K562 (cell line): Measurements from ENCODE around the gene ATMIN. TPM values are rescaled to one million over a fixed set of nuclear protein-coding genes. Genes with fewer than 3 reads are reported as not detected.

ENCODE experiments used
- CCNT2 ChIP-seq: IDR thresholded peaks from 2 replicates; pipeline ENCODE4 v1.6.1; 2011; ENCODE audit warnings: borderline replicate concordance, low read depth, mild to moderate bottlenecking, moderate library complexity, mixed read lengths, low read length; ENCODE audit not compliant: insufficient read length; ENCODE audit errors: extremely low read depth
- HDAC6 ChIP-seq: IDR thresholded peaks from 2 replicates; pipeline ENCODE4 v1.6.1; 2012; ENCODE audit warnings: low read depth, mild to moderate bottlenecking, control low read depth, inconsistent platforms, low read length, moderate library complexity
- SP2 ChIP-seq: IDR thresholded peaks from 2 replicates; pipeline ENCODE4 v1.6.1; 2011; ENCODE audit warnings: mild to moderate bottlenecking, low read depth, low read length, moderate library complexity; ENCODE audit not compliant: poor library complexity, severe bottlenecking; ENCODE audit errors: extremely low read depth
- YY1 ChIP-seq, 3 experiments: IDR thresholded peaks; 2 replicates each; pipeline ENCODE4 v1.6.1; 2011; ENCODE audit warnings: low read length in 2 of 3, mild to moderate bottlenecking in 2 of 3, moderate library complexity in 2 of 3, borderline replicate concordance in 1 of 3, control low read depth in 1 of 3, low read depth in 1 of 3; ENCODE audit not compliant: insufficient read depth in 3 of 3, insufficient replicate concordance in 2 of 3, control insufficient read depth in 1 of 3, insufficient read length in 1 of 3; ENCODE audit errors: extremely low read depth in 1 of 3
- ZBTB7A ChIP-seq: IDR thresholded peaks from 2 replicates; pipeline ENCODE4 v1.6.1; 2011; ENCODE audit warnings: low read depth, mild to moderate bottlenecking, low read length, moderate library complexity, borderline replicate concordance; ENCODE audit not compliant: control insufficient read depth
- ZNF175 ChIP-seq: fragments of 200-800 bp; sonication (Bioruptor generic); IDR thresholded peaks from 2 replicates; pipeline ENCODE4 v1.6.1; 2016; ENCODE audit warnings: low read depth, mild to moderate bottlenecking, missing genetic modification characterization, missing compliant biosample characterization
- polyA plus RNA-seq, 8 experiments: library from polyadenylated mRNA; depleted of rRNA in 4 of 8; stranded (reverse) in 5 of 8; unstranded in 3 of 8; fragments of >200 nt; fragmentation: Nextera tagmentation in 2 of 8; fragmentation: Illumina TruSeq in 1 of 8; extraction: Ambion mirVana in 2 of 8; extraction: Trizol in 1 of 8; gene quantifications; 2 replicates each; pipeline versions ENCODE4 v1.2.1 to v1.2.3, GENCODE V29; 2011 to 2014; ENCODE audit warnings: inconsistent platforms in 1 of 8, missing spikeins in 1 of 8
- total RNA-seq, 7 experiments: library from RNA; depleted of rRNA in 6 of 7; stranded (reverse); fragments of >200 nt in 6 of 7; fragmentation: Illumina TruSeq in 2 of 7; extraction: Trizol in 2 of 7; gene quantifications; 2 replicates each; pipeline versions ENCODE4 v1.2.1 to v1.2.3, GENCODE V29; 2011 to 2021; ENCODE audit warnings: low replicate concordance in 1 of 7
- TF ChIP-seq, protein P1 (sequence below): fragments of 250-450 bp; sonication (Bioruptor Pico); IDR thresholded peaks from 2 replicates; pipeline ENCODE4 v1.4.0; 2020; ENCODE audit warnings: mild to moderate bottlenecking
- TF ChIP-seq, protein P2 (sequence below): sonication (generic); formaldehyde crosslinking; IDR thresholded peaks from 2 replicates; pipeline ENCODE4 v1.8.0; 2022; ENCODE audit warnings: missing genetic modification reagents, mild to moderate bottlenecking, borderline replicate concordance
- TF ChIP-seq, protein P3 (sequence below): fragments of 450-650 bp; IDR thresholded peaks from 2 replicates; pipeline ENCODE4 v1.6.1; 2016; ENCODE audit warnings: borderline replicate concordance
- TF ChIP-seq, protein P4 (sequence below): fragments of 450-650 bp; IDR thresholded peaks from 2 replicates; pipeline ENCODE4 v1.6.1; 2016
- TF ChIP-seq, protein P5 (sequence below): fragments of 200-800 bp; sonication (Bioruptor generic); IDR thresholded peaks from 2 replicates; pipeline ENCODE4 v1.6.1; 2016; ENCODE audit warnings: missing genetic modification characterization, missing compliant biosample characterization

Gene ATMIN
- total and polyA plus RNA-seq, 9 of the 15 experiments (the other 6 are each of a cell fraction or from before 2014, with no cell fraction given) = 6.7 to 40.9 (median 23.4) TPM

DNA sequence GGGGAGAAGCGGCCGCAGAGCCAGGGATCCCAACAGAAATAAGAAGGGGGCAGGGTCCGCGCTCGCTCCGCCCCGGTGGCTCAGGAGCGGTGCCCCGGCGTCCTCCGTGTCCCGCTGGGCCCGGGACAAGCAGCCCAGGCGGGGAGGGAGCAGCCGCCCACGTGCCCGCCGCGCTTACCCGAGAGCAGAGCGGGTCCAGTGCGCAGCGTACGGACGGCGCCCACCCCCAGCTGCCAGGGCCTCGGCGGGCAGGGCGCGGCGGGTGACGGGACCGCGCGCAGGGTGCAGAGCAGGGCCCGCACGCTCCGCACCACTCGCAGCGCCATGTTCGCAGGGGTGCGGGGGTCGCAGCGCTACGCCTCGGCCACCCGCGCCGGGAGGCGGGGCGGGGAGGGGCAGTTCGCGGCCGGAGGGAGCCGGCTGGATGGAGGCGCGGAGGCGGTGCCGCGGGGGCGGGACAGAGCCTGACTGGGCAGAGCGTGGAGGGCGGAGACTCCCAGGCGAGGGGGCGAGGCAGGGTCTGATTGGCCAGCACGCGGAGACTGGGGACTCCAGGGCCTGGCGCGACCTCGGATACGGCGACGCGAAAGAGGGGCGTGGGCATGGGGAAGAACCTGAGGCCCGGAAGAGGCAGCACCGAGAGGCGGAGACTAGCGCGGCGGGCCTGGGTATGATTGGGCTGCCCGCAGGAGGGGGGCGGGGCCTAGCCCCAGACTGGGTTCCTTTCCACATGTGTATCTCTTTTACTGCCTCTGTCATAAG is 60.5 kb downstream of the ATMIN start, which contains the start of gene GCSH (continued):
- TF ChIP-seq YY1 (IDR thresholded peaks at IDR 0.05; ENCODE audit: borderline replicate concordance in 1 of 3, control insufficient read depth in 1 of 3, extremely low read depth in 1 of 3, insufficient read depth in 3 of 3, insufficient read length in 1 of 3, insufficient replicate concordance in 2 of 3, low read depth in 1 of 3, low read length in 2 of 3) (peak in 2 of 3 experiments; percentile 58 to 72), HDAC6 (no peak), CCNT2 (peak; percentile 69), ZNF175 (CRISPR knock-in tag) (no peak; the same call in 1 of the 2 replicates), SP2 (peak; percentile 51), ZBTB7A (peak; percentile 90)
- TF ChIP-seq, protein P1, sequence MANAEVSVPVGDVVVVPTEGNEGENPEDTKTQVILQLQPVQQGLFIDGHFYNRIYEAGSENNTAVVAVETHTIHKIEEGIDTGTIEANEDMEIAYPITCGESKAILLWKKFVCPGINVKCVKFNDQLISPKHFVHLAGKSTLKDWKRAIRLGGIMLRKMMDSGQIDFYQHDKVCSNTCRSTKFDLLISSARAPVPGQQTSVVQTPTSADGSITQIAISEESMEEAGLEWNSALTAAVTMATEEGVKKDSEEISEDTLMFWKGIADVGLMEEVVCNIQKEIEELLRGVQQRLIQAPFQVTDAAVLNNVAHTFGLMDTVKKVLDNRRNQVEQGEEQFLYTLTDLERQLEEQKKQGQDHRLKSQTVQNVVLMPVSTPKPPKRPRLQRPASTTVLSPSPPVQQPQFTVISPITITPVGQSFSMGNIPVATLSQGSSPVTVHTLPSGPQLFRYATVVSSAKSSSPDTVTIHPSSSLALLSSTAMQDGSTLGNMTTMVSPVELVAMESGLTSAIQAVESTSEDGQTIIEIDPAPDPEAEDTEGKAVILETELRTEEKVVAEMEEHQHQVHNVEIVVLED (CRISPR knock-in tag) = peak; percentile 33
- TF ChIP-seq, protein P2, sequence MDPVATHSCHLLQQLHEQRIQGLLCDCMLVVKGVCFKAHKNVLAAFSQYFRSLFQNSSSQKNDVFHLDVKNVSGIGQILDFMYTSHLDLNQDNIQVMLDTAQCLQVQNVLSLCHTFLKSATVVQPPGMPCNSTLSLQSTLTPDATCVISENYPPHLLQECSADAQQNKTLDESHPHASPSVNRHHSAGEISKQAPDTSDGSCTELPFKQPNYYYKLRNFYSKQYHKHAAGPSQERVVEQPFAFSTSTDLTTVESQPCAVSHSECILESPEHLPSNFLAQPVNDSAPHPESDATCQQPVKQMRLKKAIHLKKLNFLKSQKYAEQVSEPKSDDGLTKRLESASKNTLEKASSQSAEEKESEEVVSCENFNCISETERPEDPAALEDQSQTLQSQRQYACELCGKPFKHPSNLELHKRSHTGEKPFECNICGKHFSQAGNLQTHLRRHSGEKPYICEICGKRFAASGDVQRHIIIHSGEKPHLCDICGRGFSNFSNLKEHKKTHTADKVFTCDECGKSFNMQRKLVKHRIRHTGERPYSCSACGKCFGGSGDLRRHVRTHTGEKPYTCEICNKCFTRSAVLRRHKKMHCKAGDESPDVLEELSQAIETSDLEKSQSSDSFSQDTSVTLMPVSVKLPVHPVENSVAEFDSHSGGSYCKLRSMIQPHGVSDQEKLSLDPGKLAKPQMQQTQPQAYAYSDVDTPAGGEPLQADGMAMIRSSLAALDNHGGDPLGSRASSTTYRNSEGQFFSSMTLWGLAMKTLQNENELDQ (CRISPR knock-in tag) = no peak
- TF ChIP-seq, protein P3, sequence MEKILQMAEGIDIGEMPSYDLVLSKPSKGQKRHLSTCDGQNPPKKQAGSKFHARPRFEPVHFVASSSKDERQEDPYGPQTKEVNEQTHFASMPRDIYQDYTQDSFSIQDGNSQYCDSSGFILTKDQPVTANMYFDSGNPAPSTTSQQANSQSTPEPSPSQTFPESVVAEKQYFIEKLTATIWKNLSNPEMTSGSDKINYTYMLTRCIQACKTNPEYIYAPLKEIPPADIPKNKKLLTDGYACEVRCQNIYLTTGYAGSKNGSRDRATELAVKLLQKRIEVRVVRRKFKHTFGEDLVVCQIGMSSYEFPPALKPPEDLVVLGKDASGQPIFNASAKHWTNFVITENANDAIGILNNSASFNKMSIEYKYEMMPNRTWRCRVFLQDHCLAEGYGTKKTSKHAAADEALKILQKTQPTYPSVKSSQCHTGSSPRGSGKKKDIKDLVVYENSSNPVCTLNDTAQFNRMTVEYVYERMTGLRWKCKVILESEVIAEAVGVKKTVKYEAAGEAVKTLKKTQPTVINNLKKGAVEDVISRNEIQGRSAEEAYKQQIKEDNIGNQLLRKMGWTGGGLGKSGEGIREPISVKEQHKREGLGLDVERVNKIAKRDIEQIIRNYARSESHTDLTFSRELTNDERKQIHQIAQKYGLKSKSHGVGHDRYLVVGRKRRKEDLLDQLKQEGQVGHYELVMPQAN = no peak
- TF ChIP-seq, protein P4, sequence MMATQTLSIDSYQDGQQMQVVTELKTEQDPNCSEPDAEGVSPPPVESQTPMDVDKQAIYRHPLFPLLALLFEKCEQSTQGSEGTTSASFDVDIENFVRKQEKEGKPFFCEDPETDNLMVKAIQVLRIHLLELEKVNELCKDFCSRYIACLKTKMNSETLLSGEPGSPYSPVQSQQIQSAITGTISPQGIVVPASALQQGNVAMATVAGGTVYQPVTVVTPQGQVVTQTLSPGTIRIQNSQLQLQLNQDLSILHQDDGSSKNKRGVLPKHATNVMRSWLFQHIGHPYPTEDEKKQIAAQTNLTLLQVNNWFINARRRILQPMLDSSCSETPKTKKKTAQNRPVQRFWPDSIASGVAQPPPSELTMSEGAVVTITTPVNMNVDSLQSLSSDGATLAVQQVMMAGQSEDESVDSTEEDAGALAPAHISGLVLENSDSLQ = peak; percentile 68
- TF ChIP-seq, protein P5, sequence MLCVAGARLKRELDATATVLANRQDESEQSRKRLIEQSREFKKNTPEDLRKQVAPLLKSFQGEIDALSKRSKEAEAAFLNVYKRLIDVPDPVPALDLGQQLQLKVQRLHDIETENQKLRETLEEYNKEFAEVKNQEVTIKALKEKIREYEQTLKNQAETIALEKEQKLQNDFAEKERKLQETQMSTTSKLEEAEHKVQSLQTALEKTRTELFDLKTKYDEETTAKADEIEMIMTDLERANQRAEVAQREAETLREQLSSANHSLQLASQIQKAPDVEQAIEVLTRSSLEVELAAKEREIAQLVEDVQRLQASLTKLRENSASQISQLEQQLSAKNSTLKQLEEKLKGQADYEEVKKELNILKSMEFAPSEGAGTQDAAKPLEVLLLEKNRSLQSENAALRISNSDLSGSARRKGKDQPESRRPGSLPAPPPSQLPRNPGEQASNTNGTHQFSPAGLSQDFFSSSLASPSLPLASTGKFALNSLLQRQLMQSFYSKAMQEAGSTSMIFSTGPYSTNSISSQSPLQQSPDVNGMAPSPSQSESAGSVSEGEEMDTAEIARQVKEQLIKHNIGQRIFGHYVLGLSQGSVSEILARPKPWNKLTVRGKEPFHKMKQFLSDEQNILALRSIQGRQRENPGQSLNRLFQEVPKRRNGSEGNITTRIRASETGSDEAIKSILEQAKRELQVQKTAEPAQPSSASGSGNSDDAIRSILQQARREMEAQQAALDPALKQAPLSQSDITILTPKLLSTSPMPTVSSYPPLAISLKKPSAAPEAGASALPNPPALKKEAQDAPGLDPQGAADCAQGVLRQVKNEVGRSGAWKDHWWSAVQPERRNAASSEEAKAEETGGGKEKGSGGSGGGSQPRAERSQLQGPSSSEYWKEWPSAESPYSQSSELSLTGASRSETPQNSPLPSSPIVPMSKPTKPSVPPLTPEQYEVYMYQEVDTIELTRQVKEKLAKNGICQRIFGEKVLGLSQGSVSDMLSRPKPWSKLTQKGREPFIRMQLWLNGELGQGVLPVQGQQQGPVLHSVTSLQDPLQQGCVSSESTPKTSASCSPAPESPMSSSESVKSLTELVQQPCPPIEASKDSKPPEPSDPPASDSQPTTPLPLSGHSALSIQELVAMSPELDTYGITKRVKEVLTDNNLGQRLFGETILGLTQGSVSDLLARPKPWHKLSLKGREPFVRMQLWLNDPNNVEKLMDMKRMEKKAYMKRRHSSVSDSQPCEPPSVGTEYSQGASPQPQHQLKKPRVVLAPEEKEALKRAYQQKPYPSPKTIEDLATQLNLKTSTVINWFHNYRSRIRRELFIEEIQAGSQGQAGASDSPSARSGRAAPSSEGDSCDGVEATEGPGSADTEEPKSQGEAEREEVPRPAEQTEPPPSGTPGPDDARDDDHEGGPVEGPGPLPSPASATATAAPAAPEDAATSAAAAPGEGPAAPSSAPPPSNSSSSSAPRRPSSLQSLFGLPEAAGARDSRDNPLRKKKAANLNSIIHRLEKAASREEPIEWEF = no peak
